ENCODE data around the gene ZNG1B.
"Not testable (repeated sequence)": the region's sequence is repeated elsewhere in the genome, so short reads cannot be mapped to it uniquely, and the experiment has no call there.

DNA sequence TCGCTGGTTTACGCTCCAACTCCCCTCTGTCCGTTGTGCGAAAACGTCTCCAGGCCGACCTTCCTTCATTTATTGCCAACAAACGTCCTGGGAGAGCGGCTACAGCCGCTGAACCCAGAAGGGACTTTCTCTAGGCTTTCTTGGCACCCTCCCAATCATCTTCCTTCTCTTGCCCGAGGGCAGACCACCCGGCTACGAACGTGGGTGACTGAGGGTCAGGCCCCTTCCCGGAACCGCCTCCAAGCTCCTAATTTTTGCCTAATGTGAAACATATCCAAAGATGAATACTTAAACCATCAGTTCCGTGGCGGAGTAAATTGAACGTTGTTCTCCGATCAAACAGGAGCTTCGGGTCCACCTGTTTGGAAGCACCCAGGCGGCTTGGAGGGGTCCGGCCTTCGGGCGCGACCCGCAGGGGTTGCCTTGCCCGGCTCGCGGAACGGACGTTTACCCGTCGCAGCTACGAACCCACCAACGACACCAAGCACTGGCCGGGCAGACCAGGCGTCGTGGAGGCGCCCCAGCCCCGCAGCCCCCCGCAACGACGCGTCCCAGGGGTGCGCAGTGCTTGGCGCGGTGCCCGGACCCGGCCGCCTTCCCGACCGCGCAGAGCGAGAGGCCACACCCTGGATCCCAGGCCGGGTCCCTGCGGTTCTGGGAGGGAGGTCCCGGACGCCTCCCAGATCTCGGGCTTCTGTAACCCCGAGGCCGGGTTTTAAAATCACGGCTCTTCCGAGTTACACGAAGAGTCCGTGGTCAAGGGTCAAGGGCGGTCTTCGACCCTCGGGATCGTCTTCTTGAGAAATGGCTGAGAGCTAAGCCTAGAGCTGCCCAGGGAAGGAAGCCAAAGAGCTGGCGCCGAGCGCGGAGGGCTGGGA is 65.0 kb downstream of the ZNG1B start:
- TF ChIP-seq CTCF (IDR thresholded peaks at IDR 0.05; ENCODE audit: low read depth, low read length); POLR2A (IDR thresholded peaks at IDR 0.05; ENCODE audit: extremely low read depth, insufficient read length); MYC (IDR thresholded peaks at IDR 0.05; ENCODE audit: low read depth, low read length); MAX (IDR thresholded peaks at IDR 0.05; ENCODE audit: low read depth, low read length): not testable (repeated sequence)
